NCI-H226 (cell line): ENCODE results near the gene ZNF586.
A peak's percentile ranks its signal among the peaks of the same experiment; 100 is the strongest.
"Not testable (repeated sequence)": the region's sequence is repeated elsewhere in the genome, so short reads cannot be mapped to it uniquely, and the experiment has no call there.

Experiments used
- DNase-seq: peaks from one replicate; pipeline ENCODE4 v3.0.0-alpha.2; 2015

ZNF586 gene

DNA sequence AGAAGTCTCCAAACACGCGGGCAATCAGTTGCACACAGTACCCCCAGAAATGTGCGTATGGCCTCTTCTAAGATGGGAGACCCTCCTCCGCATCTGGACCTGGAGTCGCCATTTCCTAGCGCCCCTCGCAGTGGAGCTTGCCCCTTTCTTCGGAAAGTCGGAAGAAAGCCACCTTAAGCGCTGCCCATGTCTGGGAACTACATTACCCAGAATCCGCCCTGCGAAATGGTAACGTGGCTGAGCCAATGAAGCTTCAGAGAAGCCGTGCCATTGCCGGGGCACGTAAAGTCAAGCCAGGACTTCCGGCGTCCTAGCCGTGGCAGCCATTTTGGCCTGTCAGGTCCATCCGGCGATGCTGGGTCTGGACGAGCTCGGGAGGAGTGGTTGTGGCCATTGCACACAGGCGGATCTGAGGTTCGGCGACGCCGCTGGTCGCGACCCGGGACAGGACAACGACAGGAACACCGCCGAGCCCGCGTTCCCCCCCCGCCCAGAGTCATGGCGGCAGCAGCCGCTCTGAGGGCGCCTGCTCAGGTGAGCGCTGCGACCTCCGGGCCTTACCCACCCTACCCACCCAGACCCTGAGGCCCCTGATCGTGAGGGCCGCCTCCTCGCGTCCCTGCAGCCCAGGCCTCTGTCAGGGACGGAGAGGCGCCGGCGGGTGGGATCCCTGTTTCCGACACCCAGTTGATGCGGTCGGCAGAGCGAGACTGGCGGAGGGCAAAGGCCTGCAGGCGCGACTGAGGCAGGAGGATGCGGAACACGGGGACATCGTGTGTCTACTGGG lies at the start of gene ZNF586:
Gene ZNF586 (plus strand): TSS at position 332 of the 787 bp plus-strand sequence. CDS start 167 bp downstream, at position 499.
- peak; percentile 96 for DNase-seq

DNA sequence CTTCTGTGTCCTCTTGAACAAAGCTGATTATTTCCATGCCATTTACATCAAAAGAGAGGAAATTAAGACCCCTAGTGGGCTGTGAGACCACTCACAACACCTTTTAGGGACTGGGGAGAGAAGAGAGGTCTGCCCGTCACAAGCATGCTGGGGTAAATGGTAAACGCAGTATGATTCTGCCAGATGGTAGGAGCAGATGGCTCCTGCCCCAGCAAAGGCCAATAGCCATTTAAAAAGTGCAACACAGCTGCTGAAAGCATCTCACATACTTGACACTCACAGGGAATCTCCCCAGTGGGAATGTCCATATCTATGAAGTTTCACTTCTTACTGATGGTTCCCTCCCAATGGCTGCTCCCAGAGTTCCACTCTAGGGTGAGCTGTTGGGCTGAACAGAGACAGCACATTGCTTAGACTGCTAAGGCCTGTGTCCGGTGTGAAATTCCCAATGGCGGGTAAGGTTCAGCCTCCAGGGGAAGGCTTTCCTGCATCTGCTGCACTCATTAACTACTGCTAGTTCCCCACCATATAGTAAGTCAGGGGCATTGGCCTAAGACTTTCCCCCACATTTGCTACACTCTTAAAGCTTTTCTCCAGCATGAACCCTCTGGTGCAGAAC lies 49.5 kb upstream of the ZNF586 start:
- DNase-seq: no peak

DNA sequence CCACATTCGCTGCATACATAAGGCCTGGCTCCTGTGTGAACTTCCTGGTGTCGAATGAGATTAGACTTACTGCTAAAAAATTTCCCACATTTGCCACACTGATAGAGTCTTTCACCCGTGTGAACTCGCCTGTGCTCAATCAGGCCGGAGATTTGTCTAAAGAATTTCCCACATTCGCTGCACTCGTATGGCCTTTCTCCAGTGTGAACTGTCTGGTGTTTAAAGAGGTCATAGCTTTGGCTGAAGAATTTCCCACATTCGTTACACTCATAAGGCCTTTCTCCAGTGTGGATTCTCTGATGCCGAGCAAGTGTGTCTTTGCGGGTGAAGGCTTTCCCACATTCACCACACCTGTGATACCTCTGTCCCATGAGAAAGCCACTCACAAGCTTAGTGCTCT lies 48.6 kb upstream of the ZNF586 start:
- no peak for DNase-seq

DNA sequence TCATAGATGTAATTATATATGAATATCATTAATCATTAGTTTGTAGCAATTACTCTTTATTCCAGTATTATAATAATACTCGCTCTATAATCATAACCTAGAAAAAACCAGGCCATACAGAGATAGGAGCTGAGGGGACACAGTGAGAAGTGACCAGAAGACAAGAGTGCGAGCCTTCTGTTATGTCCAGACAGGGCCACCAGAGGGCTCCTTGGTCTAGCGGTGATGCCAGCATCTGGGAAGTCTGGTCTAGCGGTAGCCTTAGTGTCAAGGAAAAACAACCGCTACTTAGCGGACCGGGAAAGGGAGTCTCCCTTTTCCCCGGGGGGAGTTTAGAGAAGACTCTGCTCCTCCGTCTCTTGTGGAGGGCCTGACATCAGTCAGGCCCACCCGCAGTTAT lies 31.2 kb upstream of the ZNF586 start:
- not testable (repeated sequence) for DNase-seq

- DNase-seq: not testable (repeated sequence)
Observed at GRCh38 chr19:57738770-57739169, 30.7 kb upstream of the ZNF586 start.

DNA sequence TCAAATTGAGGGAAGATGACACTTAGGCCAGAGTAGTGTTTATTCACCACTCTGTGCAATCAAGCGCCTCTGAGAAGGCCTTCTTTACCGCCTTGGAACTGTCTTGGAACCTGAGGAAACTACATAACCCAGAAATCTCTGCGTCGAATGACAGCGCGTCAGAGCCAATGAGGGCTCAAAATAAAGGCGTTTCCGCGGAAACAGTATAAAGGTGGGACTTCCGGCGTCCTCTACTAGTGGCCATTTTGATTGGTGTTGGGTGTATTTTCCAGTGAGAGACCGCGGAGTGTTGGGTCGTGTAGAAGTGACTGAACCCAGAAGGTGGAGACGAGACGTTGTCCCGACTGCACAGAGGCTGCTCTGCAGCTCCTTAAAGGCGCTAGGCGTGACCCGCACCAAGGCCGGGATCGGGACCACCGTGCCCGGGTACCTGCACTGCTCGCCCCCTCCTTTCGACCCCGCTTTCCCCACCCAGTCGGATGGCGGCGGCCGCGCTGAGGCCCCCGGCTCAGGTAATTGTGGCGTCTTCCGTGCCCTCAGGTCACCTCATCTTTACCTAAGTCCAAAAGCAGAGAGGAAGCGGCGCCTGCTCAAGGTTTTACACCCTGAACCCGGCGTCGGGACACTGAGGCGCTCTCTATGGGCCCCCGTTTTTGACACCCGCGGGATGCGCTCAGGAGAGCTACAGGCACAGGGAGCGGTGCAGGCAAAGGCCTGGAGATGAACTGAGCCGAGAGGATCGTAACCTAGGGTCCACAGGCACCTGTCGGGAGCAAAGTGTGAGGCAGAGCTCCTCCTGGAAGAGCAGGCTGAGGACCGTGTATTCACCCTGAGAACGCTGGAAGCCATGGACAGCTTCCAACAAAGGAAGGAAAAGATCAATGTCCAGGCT lies 22.6 kb upstream of the ZNF586 start, which contains the start of gene ZNF776:
Gene ZNF776 (plus strand): TSS at position 236 of the 892 bp plus-strand sequence. CDS start 244 bp downstream, at position 480.
- peak; percentile 92 for DNase-seq

GRCh38 chr19:57747472-57747807 lies 22.0 kb upstream of the ZNF586 start:
- no peak for DNase-seq

GRCh38 chr19:57748029-57748428 lies 21.4 kb upstream of the ZNF586 start:
- no peak for DNase-seq

- DNase-seq: no peak
Observed at GRCh38 chr19:57754091-57754673, 15.3 kb upstream of the ZNF586 start.

- DNase-seq: no peak
Observed at GRCh38 chr19:57755031-57755430, 14.4 kb upstream of the ZNF586 start.

- DNase-seq: no peak
Observed at GRCh38 chr19:57757941-57758340, 11.5 kb upstream of the ZNF586 start.

DNA sequence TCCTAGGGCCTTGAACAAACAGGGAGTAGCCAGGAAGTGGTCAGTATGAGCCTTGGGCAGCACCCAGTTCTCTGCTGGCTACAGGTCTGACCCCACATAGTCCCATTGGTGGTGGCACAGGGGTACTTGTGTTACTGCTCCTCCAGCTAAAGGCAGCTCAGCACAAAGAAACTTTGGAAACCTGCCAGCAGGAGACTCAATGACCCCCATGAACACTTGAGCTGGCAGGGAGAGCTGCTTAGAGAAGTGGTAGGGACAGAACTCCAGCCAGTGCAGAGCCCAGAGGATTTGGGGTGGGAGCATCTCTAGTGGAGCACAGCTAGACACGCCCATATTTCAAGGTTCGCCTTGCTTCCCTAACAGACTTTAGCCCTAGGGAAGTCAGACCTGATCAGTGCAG lies 10.4 kb upstream of the ZNF586 start:
- no peak for DNase-seq

GRCh38 chr19:57771417-57771816 lies 1.9 kb downstream of the ZNF586 start:
- DNase-seq: no peak

GRCh38 chr19:57773488-57773887 lies 4.0 kb downstream of the ZNF586 start:
- no peak for DNase-seq

GRCh38 chr19:57776764-57777296 lies 7.4 kb downstream of the ZNF586 start:
- no peak for DNase-seq

- no peak for DNase-seq
Observed at GRCh38 chr19:57778336-57778735, 8.9 kb downstream of the ZNF586 start.

DNA sequence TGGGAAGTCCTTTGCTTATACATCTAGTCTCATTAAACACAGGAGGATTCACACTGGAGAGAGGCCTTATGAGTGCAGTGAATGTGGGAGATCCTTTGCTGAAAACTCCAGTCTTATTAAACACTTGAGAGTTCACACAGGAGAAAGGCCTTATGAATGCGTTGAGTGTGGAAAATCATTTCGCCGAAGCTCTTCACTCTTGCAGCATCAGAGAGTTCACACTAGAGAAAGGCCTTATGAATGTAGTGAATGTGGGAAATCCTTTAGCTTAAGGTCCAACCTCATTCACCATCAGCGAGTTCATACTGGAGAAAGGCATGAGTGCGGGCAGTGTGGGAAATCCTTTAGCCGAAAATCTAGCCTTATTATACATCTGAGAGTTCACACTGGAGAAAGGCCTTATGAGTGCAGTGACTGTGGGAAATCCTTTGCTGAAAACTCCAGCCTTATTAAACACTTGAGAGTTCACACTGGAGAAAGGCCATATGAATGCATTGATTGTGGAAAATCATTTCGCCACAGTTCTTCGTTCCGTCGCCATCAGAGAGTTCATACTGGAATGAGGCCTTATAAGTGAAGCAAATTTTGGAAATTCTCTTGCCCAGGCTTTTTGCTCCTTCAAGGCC lies 9.9 kb downstream of the ZNF586 start:
- no peak for DNase-seq

DNA sequence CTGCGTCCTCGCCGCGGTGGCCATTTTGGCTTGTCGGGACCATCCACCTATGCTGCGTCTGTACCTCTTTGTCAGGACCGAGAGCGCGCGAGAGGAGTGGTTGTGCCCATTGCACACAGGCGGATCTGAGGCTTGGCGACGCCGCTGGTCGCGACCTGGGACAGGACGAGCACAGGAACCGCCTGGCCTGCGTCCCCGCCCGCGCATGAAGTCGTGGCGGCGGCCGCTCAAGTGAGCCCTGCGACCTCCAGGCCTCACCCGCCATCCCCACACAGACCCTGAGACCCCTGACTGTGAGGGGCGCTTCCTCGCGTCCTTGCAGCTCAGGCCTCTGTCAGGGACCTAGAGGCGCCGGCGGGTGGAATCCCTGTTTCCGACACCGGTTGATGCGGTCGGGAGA lies 16.8 kb downstream of the ZNF586 start:
- DNase-seq: no peak

GRCh38 chr19:57786906-57787305 lies 17.4 kb downstream of the ZNF586 start:
- DNase-seq: no peak

GRCh38 chr19:57788114-57788692 lies 18.7 kb downstream of the ZNF586 start:
- no peak for DNase-seq

DNA sequence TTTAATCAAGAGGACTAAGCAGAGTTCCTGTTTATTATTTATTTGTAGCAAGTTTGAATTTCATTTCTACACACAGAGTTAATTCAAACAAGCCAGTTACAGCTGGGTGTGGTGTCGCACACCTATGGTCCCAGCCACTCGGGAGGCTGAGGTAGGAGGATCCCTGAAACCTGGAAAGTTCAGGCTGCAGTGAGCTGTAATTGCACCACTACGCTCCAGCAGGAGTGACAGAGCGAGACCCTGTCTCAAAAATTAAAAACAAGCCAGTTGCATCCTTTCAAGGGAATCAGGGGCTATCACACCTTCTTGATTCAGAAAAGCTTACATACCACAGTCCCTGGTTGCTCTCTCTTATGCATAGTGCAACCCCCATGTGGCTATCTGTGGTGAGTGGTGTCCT lies 19.8 kb downstream of the ZNF586 start:
- no peak for DNase-seq

DNA sequence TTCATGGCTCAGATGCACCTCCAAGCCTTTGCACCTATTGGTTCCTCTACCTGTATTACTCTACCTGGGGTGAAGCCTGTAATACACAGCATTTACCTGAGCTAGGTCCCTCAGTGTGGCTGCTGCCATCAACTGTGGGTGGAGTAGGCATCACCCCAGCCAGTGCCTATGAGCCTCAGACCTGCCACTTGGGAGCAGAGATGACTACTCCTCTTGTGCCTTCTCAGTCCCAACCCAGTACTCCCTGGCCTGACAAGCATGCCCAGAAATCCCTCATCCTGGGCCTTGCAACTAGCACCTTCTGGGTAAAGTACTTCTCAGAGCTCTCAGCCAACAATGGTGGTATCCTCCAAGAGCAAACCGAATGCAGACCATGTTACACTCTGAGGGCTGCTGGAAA lies 27.1 kb downstream of the ZNF586 start:
- not testable (repeated sequence) for DNase-seq
